ENCODE data around the gene PIK3CB.
"Not testable (repeated sequence)": the region's sequence is repeated elsewhere in the genome, so short reads cannot be mapped to it uniquely, and the experiment has no call there.

DNA sequence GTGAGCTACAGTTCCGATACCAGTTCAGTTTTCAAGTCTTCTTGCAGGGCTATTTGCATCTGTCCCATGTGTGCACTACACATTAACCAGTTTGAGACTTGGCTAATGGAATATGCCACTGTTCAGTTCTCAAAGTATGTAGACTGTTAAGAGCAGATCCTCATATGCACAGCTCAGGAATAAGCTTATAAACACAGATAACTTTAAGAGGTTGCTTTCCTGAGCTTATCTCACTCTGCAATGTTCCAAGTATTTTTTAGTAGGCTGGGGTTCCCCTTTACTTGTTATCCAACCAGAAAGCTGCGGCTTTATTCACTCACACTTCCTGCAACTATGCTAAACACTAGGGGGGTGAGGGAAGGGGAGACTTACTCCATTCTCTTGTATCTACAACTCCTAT, 108.7 kb downstream of the PIK3CB start:
- TF ChIP-seq POLR2A (IDR thresholded peaks at IDR 0.05) = not testable (repeated sequence)
- TF ChIP-seq, protein P1, sequence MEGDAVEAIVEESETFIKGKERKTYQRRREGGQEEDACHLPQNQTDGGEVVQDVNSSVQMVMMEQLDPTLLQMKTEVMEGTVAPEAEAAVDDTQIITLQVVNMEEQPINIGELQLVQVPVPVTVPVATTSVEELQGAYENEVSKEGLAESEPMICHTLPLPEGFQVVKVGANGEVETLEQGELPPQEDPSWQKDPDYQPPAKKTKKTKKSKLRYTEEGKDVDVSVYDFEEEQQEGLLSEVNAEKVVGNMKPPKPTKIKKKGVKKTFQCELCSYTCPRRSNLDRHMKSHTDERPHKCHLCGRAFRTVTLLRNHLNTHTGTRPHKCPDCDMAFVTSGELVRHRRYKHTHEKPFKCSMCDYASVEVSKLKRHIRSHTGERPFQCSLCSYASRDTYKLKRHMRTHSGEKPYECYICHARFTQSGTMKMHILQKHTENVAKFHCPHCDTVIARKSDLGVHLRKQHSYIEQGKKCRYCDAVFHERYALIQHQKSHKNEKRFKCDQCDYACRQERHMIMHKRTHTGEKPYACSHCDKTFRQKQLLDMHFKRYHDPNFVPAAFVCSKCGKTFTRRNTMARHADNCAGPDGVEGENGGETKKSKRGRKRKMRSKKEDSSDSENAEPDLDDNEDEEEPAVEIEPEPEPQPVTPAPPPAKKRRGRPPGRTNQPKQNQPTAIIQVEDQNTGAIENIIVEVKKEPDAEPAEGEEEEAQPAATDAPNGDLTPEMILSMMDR (IDR thresholded peaks at IDR 0.05) = not testable (repeated sequence)
